Transverse colon (tissue), 3 donors: ENCODE measurements around the gene KCNRG.

ENCODE experiments used
- CTCF ChIP-seq, 5 experiments: fragments of 200-600 bp in 3 of 5; fragments of 450-650 bp in 2 of 5; sonication (generic) in 3 of 5; IDR thresholded peaks; 1 replicate in 2 of 5; 2 replicates in 3 of 5; pipeline ENCODE4 v1.5.1; 2016 to 2017; ENCODE audit warnings: antibody characterized with exemption in 5 of 5, inconsistent platforms in 3 of 5, mild to moderate bottlenecking in 2 of 5, moderate library complexity in 1 of 5
- EP300 ChIP-seq: sonication (generic); formaldehyde crosslinking; IDR thresholded peaks from one replicate; pipeline ENCODE4 v1.6.1; 2017; ENCODE audit warnings: antibody characterized with exemption, low read depth
- POLR2A ChIP-seq: fragments of 450-650 bp; IDR thresholded peaks from one replicate; pipeline ENCODE4 v1.6.1; 2016; ENCODE audit warnings: antibody characterized with exemption, mild to moderate bottlenecking, moderate library complexity

- TF ChIP-seq CTCF (IDR thresholded peaks at IDR 0.05), result no peak
- TF ChIP-seq POLR2A, result no peak
- TF ChIP-seq EP300, result no peak
Measured at GRCh38 chr13:50006426-50007135, 8.7 kb upstream of the KCNRG start.
